ENCODE results near the gene PDE6B.
A peak's percentile ranks its signal among the peaks of the same experiment; 100 is the strongest.

The PDE6B gene

DNA sequence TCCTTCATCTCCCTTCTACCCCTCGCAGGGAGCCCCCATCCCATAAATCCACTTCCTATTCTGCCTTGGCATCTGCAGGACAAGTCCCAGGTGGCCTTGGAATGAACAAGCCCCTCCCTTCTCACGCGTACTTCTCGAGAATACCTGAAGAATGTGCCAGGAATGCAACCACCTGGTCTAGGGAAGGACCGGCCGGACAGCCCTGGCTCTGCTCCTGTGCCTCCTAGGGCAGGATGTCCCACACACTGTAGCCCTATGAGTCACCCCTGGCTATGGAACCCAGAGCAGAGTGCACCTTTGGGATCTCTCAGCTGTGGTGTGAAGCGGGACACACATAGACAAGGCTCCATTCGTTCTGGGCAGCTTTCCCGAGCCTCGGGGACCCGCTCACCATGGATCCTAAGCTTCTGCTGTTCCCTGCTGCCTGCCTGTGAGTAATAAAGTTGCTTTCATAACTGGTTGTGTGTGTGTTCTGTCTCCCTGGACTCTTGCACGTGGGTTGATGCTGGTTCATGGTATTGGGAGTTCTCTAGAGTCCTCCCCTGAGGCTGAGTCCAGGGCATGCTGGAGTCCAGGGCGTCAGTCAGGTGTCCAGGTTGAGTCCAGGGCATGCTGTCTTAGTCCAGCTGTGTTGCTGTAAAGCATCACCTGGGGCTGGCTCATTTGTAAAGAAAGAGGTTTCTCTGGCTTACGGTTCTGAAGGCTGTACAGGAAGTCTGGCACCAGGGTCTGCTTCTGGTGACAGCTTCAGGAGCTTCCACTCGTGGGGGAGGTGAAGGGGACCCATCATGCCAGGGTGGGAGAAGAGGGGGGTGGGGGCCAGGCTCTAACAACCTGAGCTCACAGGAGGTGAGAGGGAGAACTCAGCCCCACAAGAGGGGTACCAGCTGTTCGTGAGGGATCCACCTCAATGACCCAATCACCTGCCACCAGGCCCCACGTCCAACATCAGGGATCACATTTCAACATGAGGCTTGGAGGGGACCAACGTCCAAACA lies 7.4 kb upstream of the PDE6B start:
- TF ChIP-seq, protein P1, sequence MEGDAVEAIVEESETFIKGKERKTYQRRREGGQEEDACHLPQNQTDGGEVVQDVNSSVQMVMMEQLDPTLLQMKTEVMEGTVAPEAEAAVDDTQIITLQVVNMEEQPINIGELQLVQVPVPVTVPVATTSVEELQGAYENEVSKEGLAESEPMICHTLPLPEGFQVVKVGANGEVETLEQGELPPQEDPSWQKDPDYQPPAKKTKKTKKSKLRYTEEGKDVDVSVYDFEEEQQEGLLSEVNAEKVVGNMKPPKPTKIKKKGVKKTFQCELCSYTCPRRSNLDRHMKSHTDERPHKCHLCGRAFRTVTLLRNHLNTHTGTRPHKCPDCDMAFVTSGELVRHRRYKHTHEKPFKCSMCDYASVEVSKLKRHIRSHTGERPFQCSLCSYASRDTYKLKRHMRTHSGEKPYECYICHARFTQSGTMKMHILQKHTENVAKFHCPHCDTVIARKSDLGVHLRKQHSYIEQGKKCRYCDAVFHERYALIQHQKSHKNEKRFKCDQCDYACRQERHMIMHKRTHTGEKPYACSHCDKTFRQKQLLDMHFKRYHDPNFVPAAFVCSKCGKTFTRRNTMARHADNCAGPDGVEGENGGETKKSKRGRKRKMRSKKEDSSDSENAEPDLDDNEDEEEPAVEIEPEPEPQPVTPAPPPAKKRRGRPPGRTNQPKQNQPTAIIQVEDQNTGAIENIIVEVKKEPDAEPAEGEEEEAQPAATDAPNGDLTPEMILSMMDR (IDR thresholded peaks at IDR 0.05; ENCODE audit: insufficient read depth, low read depth, low read length, missing control alignments): no peak
- H3K4me3 ChIP-seq (ENCODE audit: low read length): no peak overlapping the region
- peak; percentile 15 for DNase-seq (ENCODE audit: low read depth)

GRCh38 chr4:620201-620600 lies 5.2 kb upstream of the PDE6B start:
- TF ChIP-seq, protein P1 (IDR thresholded peaks at IDR 0.05; ENCODE audit: insufficient read depth, low read depth, low read length, missing control alignments): no peak
- no peak overlapping the region for H3K4me3 ChIP-seq (ENCODE audit: low read length)
- no peak for DNase-seq (ENCODE audit: low read depth)

DNA sequence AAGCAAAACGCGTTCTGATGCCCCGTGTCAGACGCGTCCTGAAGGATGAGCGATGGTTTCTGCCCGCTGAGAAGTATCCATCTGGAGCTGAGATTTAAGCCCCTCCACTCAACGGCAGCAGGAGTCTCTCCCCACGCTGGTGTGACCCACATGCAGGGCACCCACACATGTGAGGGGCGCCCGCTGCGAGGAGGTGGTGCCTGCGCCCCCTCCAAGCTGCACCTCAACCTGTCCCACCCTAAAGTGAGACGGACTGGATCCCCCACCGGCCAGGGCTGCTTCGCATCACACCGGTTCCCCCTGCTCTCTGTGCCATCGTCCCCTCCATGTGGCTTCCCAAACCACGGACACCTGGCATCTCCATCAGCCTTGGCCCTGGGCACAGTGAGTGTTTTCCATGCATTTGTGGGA lies 4.5 kb upstream of the PDE6B start:
- TF ChIP-seq, protein P1 (IDR thresholded peaks at IDR 0.05; ENCODE audit: insufficient read depth, low read depth, low read length, missing control alignments): no peak
- no peak for DNase-seq (ENCODE audit: low read depth)
- H3K4me3 ChIP-seq (ENCODE audit: low read length): no peak overlapping the region

DNA sequence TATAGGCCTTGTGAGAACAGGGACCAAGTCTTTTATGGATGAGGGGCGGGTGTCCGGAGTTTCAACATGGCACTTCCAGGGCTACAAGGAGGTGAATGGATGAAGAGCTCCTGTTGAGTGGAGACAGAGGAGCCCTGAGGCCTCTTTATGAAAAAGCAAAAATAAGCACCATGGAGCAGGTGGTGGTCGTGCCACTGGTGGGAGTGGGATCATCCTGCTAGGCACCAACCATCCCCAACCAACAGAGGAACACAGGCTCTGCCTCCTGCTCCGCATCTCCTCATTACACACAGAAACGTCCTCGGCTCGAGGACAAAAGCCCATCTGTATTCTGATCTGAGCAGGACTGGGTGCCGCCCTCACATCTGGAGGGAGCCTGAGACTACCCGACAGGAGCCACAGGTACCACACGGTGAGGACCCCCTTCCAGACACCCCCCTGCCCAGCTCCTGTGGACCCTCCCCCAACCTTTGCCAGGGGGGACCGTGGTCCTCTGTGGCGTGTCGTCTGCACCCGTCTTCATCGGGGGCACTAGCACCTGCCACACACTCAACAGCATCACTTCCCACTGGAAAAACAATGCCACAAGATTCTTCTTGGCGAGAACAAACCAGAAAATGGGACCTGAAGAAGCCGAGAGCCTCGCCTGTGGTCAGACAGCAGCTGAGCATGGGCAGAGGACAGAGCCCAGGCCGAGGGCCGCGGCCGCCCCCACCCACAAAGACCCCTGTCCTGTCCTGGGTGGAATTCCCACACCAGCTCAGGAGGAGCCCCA lies 3.9 kb upstream of the PDE6B start:
- DNase-seq (ENCODE audit: low read depth): no peak
- TF ChIP-seq, protein P1 (IDR thresholded peaks at IDR 0.05; ENCODE audit: insufficient read depth, low read depth, low read length, missing control alignments): no peak
- H3K4me3 ChIP-seq (ENCODE audit: low read length): no peak overlapping the region

GRCh38 chr4:622071-622995 lies 3.0 kb upstream of the PDE6B start:
- no peak overlapping the region for H3K4me3 ChIP-seq (ENCODE audit: low read length)
- DNase-seq (ENCODE audit: low read depth): no peak
- TF ChIP-seq, protein P1 (IDR thresholded peaks at IDR 0.05; ENCODE audit: insufficient read depth, low read depth, low read length, missing control alignments): no peak

All from epithelial cell of esophagus (primary cell).